ENCODE results near the gene EFNA3.

DNA sequence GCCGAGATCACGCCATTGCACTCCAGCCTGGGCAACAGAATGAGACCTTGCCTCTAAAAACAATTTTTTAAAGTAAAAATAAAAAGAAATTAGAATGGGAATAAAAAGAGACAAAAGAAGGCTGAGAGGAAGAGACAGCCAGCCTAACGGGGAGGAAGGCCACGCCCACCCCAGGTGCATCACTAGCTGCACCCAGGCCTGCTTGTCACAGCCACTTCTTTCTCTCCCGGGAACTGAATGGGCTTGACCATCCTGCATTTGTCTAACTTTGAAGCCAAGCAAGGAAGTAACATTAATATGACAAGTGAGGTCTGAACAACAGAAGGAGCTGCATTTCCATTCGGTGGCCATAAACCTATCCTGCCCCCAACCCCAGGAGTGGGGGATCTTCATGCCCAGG lies 28.2 kb downstream of the EFNA3 start:
- TF ChIP-seq, protein P1, sequence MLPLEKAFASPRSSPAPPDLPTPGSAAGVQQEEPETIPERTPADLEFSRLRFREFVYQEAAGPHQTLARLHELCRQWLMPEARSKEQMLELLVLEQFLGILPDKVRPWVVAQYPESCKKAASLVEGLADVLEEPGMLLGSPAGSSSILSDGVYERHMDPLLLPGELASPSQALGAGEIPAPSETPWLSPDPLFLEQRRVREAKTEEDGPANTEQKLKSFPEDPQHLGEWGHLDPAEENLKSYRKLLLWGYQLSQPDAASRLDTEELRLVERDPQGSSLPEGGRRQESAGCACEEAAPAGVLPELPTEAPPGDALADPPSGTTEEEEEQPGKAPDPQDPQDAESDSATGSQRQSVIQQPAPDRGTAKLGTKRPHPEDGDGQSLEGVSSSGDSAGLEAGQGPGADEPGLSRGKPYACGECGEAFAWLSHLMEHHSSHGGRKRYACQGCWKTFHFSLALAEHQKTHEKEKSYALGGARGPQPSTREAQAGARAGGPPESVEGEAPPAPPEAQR (CRISPR knock-in tag; IDR thresholded peaks at IDR 0.05) = no peak
- TF ChIP-seq, protein P2, sequence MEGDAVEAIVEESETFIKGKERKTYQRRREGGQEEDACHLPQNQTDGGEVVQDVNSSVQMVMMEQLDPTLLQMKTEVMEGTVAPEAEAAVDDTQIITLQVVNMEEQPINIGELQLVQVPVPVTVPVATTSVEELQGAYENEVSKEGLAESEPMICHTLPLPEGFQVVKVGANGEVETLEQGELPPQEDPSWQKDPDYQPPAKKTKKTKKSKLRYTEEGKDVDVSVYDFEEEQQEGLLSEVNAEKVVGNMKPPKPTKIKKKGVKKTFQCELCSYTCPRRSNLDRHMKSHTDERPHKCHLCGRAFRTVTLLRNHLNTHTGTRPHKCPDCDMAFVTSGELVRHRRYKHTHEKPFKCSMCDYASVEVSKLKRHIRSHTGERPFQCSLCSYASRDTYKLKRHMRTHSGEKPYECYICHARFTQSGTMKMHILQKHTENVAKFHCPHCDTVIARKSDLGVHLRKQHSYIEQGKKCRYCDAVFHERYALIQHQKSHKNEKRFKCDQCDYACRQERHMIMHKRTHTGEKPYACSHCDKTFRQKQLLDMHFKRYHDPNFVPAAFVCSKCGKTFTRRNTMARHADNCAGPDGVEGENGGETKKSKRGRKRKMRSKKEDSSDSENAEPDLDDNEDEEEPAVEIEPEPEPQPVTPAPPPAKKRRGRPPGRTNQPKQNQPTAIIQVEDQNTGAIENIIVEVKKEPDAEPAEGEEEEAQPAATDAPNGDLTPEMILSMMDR (IDR thresholded peaks at IDR 0.05) = no peak
- TF ChIP-seq ZNF232 (CRISPR knock-in tag; IDR thresholded peaks at IDR 0.05) (no peak), ZBTB21 (CRISPR knock-in tag; IDR thresholded peaks at IDR 0.05; ENCODE audit: borderline replicate concordance) (no peak), IRF2 (CRISPR knock-in tag; IDR thresholded peaks at IDR 0.05; ENCODE audit: borderline replicate concordance, low read depth) (no peak), NFE2L1 (CRISPR knock-in tag; IDR thresholded peaks at IDR 0.05) (no peak)
- TF ChIP-seq, protein P3, sequence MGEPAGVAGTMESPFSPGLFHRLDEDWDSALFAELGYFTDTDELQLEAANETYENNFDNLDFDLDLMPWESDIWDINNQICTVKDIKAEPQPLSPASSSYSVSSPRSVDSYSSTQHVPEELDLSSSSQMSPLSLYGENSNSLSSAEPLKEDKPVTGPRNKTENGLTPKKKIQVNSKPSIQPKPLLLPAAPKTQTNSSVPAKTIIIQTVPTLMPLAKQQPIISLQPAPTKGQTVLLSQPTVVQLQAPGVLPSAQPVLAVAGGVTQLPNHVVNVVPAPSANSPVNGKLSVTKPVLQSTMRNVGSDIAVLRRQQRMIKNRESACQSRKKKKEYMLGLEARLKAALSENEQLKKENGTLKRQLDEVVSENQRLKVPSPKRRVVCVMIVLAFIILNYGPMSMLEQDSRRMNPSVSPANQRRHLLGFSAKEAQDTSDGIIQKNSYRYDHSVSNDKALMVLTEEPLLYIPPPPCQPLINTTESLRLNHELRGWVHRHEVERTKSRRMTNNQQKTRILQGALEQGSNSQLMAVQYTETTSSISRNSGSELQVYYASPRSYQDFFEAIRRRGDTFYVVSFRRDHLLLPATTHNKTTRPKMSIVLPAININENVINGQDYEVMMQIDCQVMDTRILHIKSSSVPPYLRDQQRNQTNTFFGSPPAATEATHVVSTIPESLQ (CRISPR knock-in tag; IDR thresholded peaks at IDR 0.05) = no peak
- TF ChIP-seq, protein P4, sequence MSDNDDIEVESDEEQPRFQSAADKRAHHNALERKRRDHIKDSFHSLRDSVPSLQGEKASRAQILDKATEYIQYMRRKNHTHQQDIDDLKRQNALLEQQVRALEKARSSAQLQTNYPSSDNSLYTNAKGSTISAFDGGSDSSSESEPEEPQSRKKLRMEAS (CRISPR knock-in tag; IDR thresholded peaks at IDR 0.05) = no peak
